K562 (cell line): Measurements from ENCODE around the gene NEURL1B. TPM values are rescaled to one million over a fixed set of nuclear protein-coding genes. Genes with fewer than 3 reads are reported as not detected.

Experiments used
- ATAC-seq: fragments of 200-7000 bp; cut with Tn5 transposase; 3 replicates; pipeline ENCODE4 v1.9.1; 2020; ENCODE audit warnings: moderate library complexity
- BruUV-seq: library from RNA; stranded (reverse); fragments of 400-500 nt; replicated peaks from 2 replicates; lab custom pipeline; 2021; lab: Mats Ljungman, UMichigan
- CTCF ChIA-PET: fragments of 300-600 bp; formaldehyde crosslinking; extraction: SDS; loops from one replicate; lab custom pipeline; 2021; ENCODE audit warnings: low intra/inter-chr PET ratio; lab: Yijun Ruan, JAX
- POLR2A ChIA-PET: fragments of 300-600, 350-650 bp; sonication (Branson Sonifier 250); formaldehyde crosslinking; extraction: SDS; loops from one replicate; lab custom pipeline; 2021; ENCODE audit warnings: antibody characterized with exemption, inconsistent platforms; lab: Yijun Ruan, JAX
- DNase-seq, 4 experiments: peaks; one replicate each; pipeline versions ENCODE4 v3.0.0 to v3.0.0-alpha.2; 2011 to 2018; ENCODE audit warnings: low spot score in 3 of 4, mixed read lengths in 3 of 4; ENCODE audit errors: extremely low read depth in 1 of 4
- FAIRE-seq: peaks from 2 replicates; lab custom pipeline; 2011; peaks lifted over from hg19 to GRCh38; lab: Jason Lieb, UNC
- H2AFZ ChIP-seq: 2 replicates; pipeline ENCODE4 v1.6.0; 2011; ENCODE audit warnings: low read depth, low read length, control low read depth, inconsistent platforms
- H3K27ac ChIP-seq: fragments of 200-600 bp; 3 replicates; pipeline ENCODE4 v1.8.0; 2011; ENCODE audit warnings: low read depth, mild to moderate bottlenecking, control low read depth, inconsistent platforms, low read length, moderate library complexity, mixed read lengths; ENCODE audit errors: extremely low read depth
- H3K27me3 ChIP-seq, 2 experiments: fragments of 300-600 bp in 1 of 2; 2 replicates in 1 of 2; 3 replicates in 1 of 2; pipeline versions ENCODE4 v1.6.0 to v1.8.0; 2011; ENCODE audit warnings: inconsistent platforms in 2 of 2, low read length in 2 of 2, mild to moderate bottlenecking in 1 of 2, mixed read lengths in 1 of 2, moderate library complexity in 1 of 2; ENCODE audit not compliant: control insufficient read depth in 2 of 2, insufficient read depth in 2 of 2
- H3K36me3 ChIP-seq: fragments of 300-600 bp; 3 replicates; pipeline ENCODE4 v1.8.0; 2011; ENCODE audit warnings: mild to moderate bottlenecking, low read length, inconsistent platforms; ENCODE audit not compliant: control insufficient read depth, insufficient read depth
- H3K4me1 ChIP-seq, 2 experiments: fragments of 200-600 bp in 1 of 2; replicated peaks in 1 of 2; 2 replicates in 1 of 2; 3 replicates in 1 of 2; pipeline versions ENCODE4 v1.5.1 to v1.8.0; 2011; ENCODE audit warnings: inconsistent platforms in 2 of 2, low read length in 2 of 2, mild to moderate bottlenecking in 1 of 2, mixed read lengths in 1 of 2, moderate library complexity in 1 of 2; ENCODE audit not compliant: control insufficient read depth in 2 of 2, insufficient read depth in 2 of 2
- H3K4me2 ChIP-seq: 2 replicates; pipeline ENCODE4 v1.6.1; 2011; ENCODE audit warnings: low read length, control low read depth, inconsistent platforms, mixed read lengths; ENCODE audit not compliant: insufficient read depth
- H3K4me3 ChIP-seq: fragments of 200-600 bp; sonication (generic), shearing (Covaris generic); 2 replicates; pipeline ENCODE4 v1.5.1; 2016; ENCODE audit warnings: control low read depth, inconsistent platforms
- H3K79me2 ChIP-seq: fragments of 200-600 bp; 3 replicates; pipeline ENCODE4 v1.8.0; 2011; ENCODE audit warnings: low read length, inconsistent platforms; ENCODE audit not compliant: control insufficient read depth, insufficient read depth
- H3K9ac ChIP-seq, 2 experiments: 2 replicates each; pipeline versions ENCODE4 v1.6.0 to v1.6.1; 2011; ENCODE audit warnings: low read depth in 2 of 2, low read length in 2 of 2, control low read depth in 1 of 2, inconsistent platforms in 1 of 2, mild to moderate bottlenecking in 1 of 2, mixed read lengths in 1 of 2; ENCODE audit not compliant: insufficient read depth in 1 of 2
- H3K9me1 ChIP-seq: one replicate; pipeline ENCODE4 v1.6.0; 2011; ENCODE audit warnings: inconsistent platforms, mild to moderate bottlenecking, low read length, moderate library complexity; ENCODE audit not compliant: control insufficient read depth, insufficient read depth
- H3K9me3 ChIP-seq: replicated peaks from 2 replicates; pipeline ENCODE4 v1.5.1; 2011; ENCODE audit warnings: low read depth, low read length, inconsistent platforms; ENCODE audit not compliant: control insufficient read depth, insufficient read depth
- H4K20me1 ChIP-seq: replicated peaks from 2 replicates; pipeline ENCODE4 v1.6.1; 2011; ENCODE audit warnings: low read length, inconsistent platforms, mixed read lengths; ENCODE audit not compliant: control insufficient read depth, insufficient read depth
- ATF7 ChIP-seq: fragments of 450-650 bp; IDR thresholded peaks from 2 replicates; pipeline ENCODE4 v1.7.1; 2014; ENCODE audit warnings: mild to moderate bottlenecking, moderate library complexity
- CBFA2T3 ChIP-seq: fragments of 450-650 bp; IDR thresholded peaks from 2 replicates; pipeline ENCODE4 v1.6.1; 2017
- CHAMP1 ChIP-seq: fragments of 450-650 bp; IDR thresholded peaks from 2 replicates; pipeline ENCODE4 v1.6.1; 2016; ENCODE audit warnings: mild to moderate bottlenecking
- HLTF ChIP-seq: fragments of 450-650 bp; IDR thresholded peaks from 2 replicates; pipeline ENCODE4 v1.6.1; 2016
- MCM2 ChIP-seq: fragments of 450-650 bp; IDR thresholded peaks from 2 replicates; pipeline ENCODE4 v1.6.1; 2017; ENCODE audit warnings: low read depth, mild to moderate bottlenecking
- NFE2L1 ChIP-seq: fragments of 450-650 bp; IDR thresholded peaks from 2 replicates; pipeline ENCODE4 v1.6.1; 2016; ENCODE audit warnings: missing genetic modification characterization, low read depth, mild to moderate bottlenecking, missing compliant biosample characterization, moderate library complexity, borderline replicate concordance
- NR2C2 ChIP-seq, 2 experiments: fragments of 200-800 bp in 1 of 2; sonication (Bioruptor generic) in 1 of 2; sonication (generic) in 1 of 2; formaldehyde crosslinking in 1 of 2; IDR thresholded peaks; 2 replicates each; pipeline versions ENCODE4 v1.6.1 to v1.8.0; 2016 to 2022; ENCODE audit warnings: mild to moderate bottlenecking in 1 of 2, missing compliant biosample characterization in 1 of 2, missing genetic modification characterization in 1 of 2, missing genetic modification reagents in 1 of 2
- RAD21 ChIP-seq, 2 experiments: fragments of 250-450 bp in 1 of 2; fragments of 450-650 bp in 1 of 2; sonication (Bioruptor Pico) in 1 of 2; formaldehyde crosslinking in 1 of 2; IDR thresholded peaks in 1 of 2; conservative IDR thresholded peaks in 1 of 2; 2 replicates each; pipeline versions ENCODE4 v1.4.0 to v1.8.0; 2020 to 2022; ENCODE audit warnings: mild to moderate bottlenecking in 2 of 2, moderate library complexity in 1 of 2
- STAG1 ChIP-seq: sonication (generic); formaldehyde crosslinking; IDR thresholded peaks from 2 replicates; pipeline ENCODE4 v1.5.0; 2020; ENCODE audit warnings: missing genetic modification reagents, borderline replicate concordance
- TFAM ChIP-seq: fragments of 250-450 bp; sonication (Bioruptor Pico); conservative IDR thresholded peaks from 2 replicates; pipeline ENCODE4 v1.5.0; 2021; ENCODE audit warnings: mild to moderate bottlenecking, moderate library complexity
- ZHX1 ChIP-seq: fragments of 150-350 bp; conservative IDR thresholded peaks from 2 replicates; pipeline ENCODE4 v1.6.1; 2014; ENCODE audit warnings: low read length
- ZNF347 ChIP-seq: fragments of 450-650 bp; formaldehyde crosslinking; IDR thresholded peaks from 2 replicates; pipeline ENCODE4 v1.4.0; 2020; ENCODE audit warnings: low read depth, mild to moderate bottlenecking, moderate library complexity
- ZNF408 ChIP-seq: fragments of 250-450 bp; sonication (Bioruptor Pico); IDR thresholded peaks from 2 replicates; pipeline ENCODE4 v1.4.0; 2020; ENCODE audit warnings: low read depth, mild to moderate bottlenecking, moderate library complexity
- ZNF584 ChIP-seq: fragments of 200-800 bp; sonication (Bioruptor generic); IDR thresholded peaks from 2 replicates; pipeline ENCODE4 v1.6.1; 2016; ENCODE audit warnings: low read depth, mild to moderate bottlenecking, missing genetic modification characterization, missing compliant biosample characterization
- ZNF644 ChIP-seq: fragments of 200-800 bp; sonication (Bioruptor generic); IDR thresholded peaks from 2 replicates; pipeline ENCODE4 v1.6.1; 2016; ENCODE audit warnings: low read depth, missing genetic modification characterization, missing compliant biosample characterization
- WGBS: fragments of 100-300 bp; shearing (Covaris generic); methylation state at CpG from one replicate; pipeline ENCODE4 v1.1.6; 2016; ENCODE audit warnings: low coverage, mixed read lengths; ENCODE audit not compliant: insufficient coverage; ENCODE audit errors: missing lambda C conversion rate; 5-methylcytosine and 5-hydroxymethylcytosine counted together
- in situ Hi-C: fragments of 300-500 bp; cut with MboI; formaldehyde crosslinking; loops from 4 replicates; pipeline ENCODE4 v1.15.0; 2018; ENCODE audit warnings: inconsistent platforms, mixed read lengths
- intact Hi-C: fragments of 100-400 bp; cut with micrococcal nuclease; formaldehyde crosslinking; loops from 2 replicates; pipeline ENCODE4 v1.14.2; 2022
- polyA plus RNA-seq, 8 experiments: library from polyadenylated mRNA; depleted of rRNA in 4 of 8; stranded (reverse) in 5 of 8; unstranded in 3 of 8; fragments of >200 nt; fragmentation: Nextera tagmentation in 2 of 8; fragmentation: Illumina TruSeq in 1 of 8; extraction: Ambion mirVana in 2 of 8; extraction: Trizol in 1 of 8; gene quantifications; 2 replicates each; pipeline versions ENCODE4 v1.2.1 to v1.2.3, GENCODE V29; 2011 to 2014; ENCODE audit warnings: inconsistent platforms in 1 of 8, missing spikeins in 1 of 8
- total RNA-seq, 7 experiments: library from RNA; depleted of rRNA in 6 of 7; stranded (reverse); fragments of >200 nt in 6 of 7; fragmentation: Illumina TruSeq in 2 of 7; extraction: Trizol in 2 of 7; gene quantifications; 2 replicates each; pipeline versions ENCODE4 v1.2.1 to v1.2.3, GENCODE V29; 2011 to 2021; ENCODE audit warnings: low replicate concordance in 1 of 7

The NEURL1B gene
- total and polyA plus RNA-seq, 9 of the 15 experiments (the other 6 are each of a cell fraction or from before 2014, with no cell fraction given): 0.04 TPM; not detected in 8

GRCh38 chr5:172714491-172715420 is 73.7 kb downstream of the NEURL1B start:
- ChIA-PET POLR2A (interaction anchor here (0.7 to 1.5 kb wide), 8 partner anchors 10 to 860 kb away, joined by 3 to 13 read pairs (median 6); partner anchors contain the start of genes DUSP1 and RPL26L1), CTCF (interaction anchor here (1.2 to 5.8 kb wide), 5 partner anchors 188 to 489 kb away, joined by 3 to 60 read pairs (median 5); no protein-coding TSS in a partner anchor)
- Histone ChIP-seq H3K9me1 (no peaks in the 10 kb centered on the region), H3K27ac (no peak overlapping the region), H3K4me2 (no peak overlapping the region), H2AFZ (no peak overlapping the region), H3K4me3 (no peak overlapping the region), H3K9ac (0 out of 4 replicates have a peak overlapping the region, but pooled peaks of 1 of the 2 experiments have one; percentile 45), H4K20me1 (no peaks in the 10 kb centered on the region), H3K79me2 (no peaks in the 10 kb centered on the region), H3K4me1 (peaks cover 2 to 6% of the 10 kb centered on the region in 2 experiments; a peak in 2 of 5 replicates), H3K36me3 (no peaks in the 10 kb centered on the region), H3K27me3 (peaks cover 0 to 16% of the 10 kb centered on the region in 2 experiments; a peak in 3 of 5 replicates), H3K9me3 (no peaks in the 10 kb centered on the region)
- FAIRE-seq: peak; percentile 89
- in situ Hi-C loops: loop anchor here (5.0 to 25.0 kb wide), 3 partner anchors 188 to 1598 kb away; no protein-coding TSS in a partner anchor
- peak; percentile 72 to 79 (median 74) for DNase-seq
- WGBS: 5% methylated on average over 15 of the region's 15 CpGs
- ATAC-seq: peak; percentile 87
- intact Hi-C loops: loop anchor here (5.0 kb wide), 1 partner anchor 133 kb away; no protein-coding TSS in a partner anchor
- BruUV-seq: no TSS peak
- TF ChIP-seq CBFA2T3 (no peak), MCM2 (no peak), ZHX1 (no peak), NFE2L1 (tag) (no peak), STAG1 (CRISPR knock-in tag) (peak; percentile 61), ZNF644 (tag) (no peak), CHAMP1 (no peak), RAD21 (CRISPR knock-in tag; conservative IDR thresholded peaks at IDR 0.05 in 1 of 2, IDR thresholded peaks at IDR 0.05 in 1 of 2) (peak; percentile 39 to 64), ATF7 (0 out of 2 replicates have a peak, but pooled peaks have one; percentile 17), HLTF (no peak), TFAM (CRISPR knock-in tag) (no peak), NR2C2 (CRISPR knock-in tag; IDR thresholded peaks at IDR 0.05) (no peak), NR2C2 (tag; IDR thresholded peaks at IDR 0.05) (no peak), ZNF347 (no peak), ZNF408 (CRISPR knock-in tag) (no peak), ZNF584 (CRISPR knock-in tag) (no peak)
